Right renal cortex interstitium (tissue), 3 donors: ENCODE results near the gene SLC6A11. TPM values are rescaled to one million over a fixed set of nuclear protein-coding genes. Genes with fewer than 3 reads are reported as not detected.

Experiments used
- DNase-seq, 3 donors: peaks; one replicate each; pipeline ENCODE4 v3.0.0-alpha.2; 2013; ENCODE audit warnings: low read depth in 3 of 3, low spot score in 2 of 3
- polyA plus RNA-seq, 3 donors: library from polyadenylated mRNA; unstranded; fragments of 120-200 nt; gene quantifications; one replicate each; pipeline ENCODE4 v1.2.1, GENCODE V29; 2013; ENCODE audit not compliant: insufficient read length in 3 of 3

Gene SLC6A11
- polyA plus RNA-seq, 3 donors: 0.06 to 0.08 (median 0.08) TPM

DNA sequence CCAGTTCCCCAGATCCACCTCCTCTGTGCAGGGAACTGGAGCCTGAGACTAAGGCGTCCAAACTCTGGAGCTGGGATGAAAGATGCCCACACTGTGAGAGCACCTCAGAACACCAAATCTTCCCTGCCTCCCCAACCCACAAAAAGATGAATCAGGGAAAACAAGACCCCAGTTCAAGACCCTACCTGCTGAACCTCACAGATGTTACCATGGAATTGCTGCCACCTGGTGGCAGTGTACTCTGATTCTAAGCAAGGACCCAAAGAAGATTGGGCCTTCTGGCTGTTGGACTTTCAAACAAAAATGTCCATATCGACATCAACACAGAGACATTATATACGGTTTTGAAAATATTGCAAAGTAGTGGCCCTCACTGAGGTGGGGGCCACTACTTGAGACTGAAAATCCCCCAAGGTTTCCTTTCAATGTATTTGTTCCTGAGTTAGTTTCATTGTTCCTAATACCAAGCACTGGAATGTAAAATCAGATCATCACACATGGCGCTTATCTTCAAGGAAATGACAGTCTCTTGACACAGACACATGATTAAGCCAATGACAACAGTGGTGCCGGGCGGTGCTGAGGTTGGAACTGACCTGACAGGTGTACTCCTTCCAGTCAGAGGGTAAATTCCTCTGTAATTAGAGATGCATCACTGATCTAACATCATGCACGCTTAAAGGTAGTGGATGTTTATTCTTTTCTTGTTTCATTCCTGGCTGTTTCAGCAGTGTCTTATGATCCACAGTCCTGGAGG is 67.6 kb downstream of the SLC6A11 start:
- DNase-seq: no peak

DNA sequence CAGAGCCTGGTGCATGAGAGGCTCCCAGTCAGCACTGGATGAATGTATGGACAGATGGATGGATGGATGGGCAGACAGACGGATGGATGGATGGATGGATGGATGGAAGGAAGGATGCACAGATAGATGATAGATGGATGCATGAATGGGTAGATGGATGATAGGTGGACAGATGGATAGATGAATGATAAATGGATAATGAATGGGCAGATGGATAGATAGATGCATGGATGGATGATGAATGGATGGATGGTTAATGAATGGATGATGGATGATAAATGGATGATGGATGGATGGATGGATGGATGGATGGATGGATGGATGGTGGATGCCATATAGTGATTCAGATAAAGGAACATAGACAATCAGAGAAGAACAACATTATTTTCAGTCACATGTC is 71.0 kb downstream of the SLC6A11 start:
- no peak for DNase-seq

DNA sequence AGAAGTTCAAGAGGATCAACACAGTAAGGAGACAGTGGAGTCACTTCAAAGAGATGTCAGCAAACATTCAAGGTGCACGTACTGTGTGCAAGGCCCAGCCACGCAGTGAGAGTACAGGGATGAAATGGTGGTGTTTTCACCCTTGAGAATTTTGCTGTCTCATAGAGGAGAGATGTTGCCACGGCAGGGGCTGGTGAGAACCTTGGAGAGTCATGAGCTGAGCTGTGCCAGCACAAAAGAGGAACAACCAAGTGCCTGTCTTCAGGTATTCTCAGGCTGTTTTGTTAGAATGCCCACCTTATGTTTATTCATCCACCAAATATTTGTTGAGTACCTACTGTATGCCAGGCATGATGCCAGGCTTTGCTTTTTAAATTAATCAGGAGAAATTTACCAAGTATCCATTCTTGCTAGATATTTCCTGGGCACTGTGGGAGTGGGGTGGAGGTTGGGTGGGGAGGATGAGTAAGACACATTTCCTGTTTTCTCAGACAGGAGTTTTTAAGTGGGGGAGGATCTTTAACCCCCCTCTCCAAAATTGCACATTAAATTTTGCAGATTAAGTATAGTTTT is 72.6 kb downstream of the SLC6A11 start:
- DNase-seq: no peak

DNA sequence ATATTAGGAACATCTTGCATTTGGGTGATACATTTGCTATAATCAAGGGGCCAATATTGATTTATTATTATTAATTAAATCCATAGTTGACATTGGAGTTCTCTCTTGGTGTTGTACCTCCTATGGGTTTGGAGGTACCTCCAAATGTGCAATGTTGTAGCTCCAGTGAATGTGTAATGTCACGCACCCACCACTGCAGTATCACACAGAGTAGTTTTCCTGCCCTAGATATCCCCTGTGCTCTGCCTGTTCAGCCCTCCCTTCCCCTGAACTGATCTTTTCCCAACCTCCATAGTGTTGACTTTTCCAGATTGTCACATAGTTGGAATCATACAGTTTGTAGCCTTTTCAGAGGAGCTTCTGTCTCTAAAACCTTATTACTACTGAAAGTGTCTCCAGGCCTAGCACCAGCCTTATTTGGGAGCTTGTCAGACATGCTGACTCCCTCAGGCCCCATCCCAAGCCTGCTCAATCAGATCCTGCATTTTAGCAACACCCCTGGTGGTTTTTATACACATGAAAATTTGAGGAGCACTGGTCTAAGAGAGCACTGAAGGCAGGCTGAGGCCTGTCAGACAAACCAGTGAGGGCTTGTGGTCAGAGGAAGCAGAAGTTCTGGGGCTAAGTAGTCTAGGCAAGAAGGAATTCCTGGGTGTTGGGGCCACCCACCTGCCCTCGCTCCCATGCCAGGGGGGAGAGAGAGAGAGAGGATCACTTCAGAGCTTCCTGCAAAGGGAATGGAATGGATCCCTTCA is 73.4 kb downstream of the SLC6A11 start:
- no peak for DNase-seq

DNA sequence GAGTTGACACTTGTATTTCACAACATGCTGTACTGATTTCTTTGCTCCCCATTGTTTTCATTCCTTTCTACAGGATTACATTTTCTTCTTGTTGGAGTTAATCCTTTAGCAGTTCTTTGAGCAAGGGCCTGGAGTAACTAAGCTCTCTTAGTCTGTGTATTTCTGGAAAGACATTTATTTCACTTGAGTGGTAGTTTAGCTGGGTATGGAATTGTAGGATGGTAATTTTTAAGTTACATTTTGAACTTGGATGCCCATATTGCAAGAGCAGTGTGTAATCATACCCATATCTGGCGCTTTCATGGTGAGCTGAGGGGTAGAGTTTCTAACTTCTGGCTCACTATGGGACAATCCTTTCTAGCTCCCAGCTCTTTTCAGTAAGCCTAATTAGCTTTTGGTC is 74.6 kb downstream of the SLC6A11 start:
- DNase-seq: no peak

DNA sequence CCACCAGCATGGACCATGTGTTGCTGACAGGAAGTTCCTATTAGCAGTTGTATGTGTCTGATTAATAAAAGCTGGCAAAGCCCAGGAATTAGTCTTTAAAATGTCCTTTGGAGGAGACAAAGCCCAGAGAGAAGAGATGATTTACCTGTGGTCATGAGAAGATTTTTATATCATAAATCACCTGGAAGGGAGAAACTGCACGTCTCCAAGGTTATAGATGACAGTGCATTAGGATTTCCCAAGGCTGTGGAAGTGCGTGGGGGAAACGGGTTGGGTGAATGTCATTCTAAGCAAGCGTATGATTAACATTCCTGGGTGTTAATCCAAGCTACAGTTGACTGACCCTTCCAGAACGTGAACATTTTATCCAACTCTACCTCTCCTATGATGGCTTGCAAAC is 76.6 kb downstream of the SLC6A11 start:
- no peak for DNase-seq

DNA sequence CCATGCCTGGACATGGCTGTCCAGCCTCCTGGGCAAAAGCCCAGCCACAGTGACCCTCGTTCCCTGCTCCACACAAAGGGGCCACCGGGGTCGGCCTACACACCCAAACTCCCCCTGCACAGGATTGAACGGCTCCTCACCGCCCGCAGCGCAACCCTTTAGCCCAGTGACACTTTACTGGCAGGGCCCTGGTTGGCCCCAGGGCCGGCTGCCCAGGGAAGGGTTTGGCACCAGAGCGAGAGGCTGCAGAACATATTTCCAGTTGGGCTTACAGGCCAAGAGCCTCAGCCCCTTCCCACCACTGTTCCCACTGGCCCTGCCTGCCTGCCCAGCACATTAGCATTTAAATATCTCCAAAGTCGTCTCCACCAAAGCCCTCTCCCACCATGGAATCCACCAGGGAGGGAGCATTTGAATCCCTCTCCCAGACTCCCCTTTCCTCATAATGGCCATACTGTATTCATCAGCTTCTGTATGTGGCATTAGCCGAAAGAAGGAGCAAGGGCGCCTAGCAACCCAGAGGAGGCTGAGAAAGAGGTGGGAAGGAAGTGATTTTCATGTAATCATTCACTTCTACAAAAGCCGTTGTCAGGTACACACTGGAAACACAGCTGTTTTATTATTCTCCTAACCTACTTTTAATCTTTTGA is 85.4 kb downstream of the SLC6A11 start:
- no peak for DNase-seq

DNA sequence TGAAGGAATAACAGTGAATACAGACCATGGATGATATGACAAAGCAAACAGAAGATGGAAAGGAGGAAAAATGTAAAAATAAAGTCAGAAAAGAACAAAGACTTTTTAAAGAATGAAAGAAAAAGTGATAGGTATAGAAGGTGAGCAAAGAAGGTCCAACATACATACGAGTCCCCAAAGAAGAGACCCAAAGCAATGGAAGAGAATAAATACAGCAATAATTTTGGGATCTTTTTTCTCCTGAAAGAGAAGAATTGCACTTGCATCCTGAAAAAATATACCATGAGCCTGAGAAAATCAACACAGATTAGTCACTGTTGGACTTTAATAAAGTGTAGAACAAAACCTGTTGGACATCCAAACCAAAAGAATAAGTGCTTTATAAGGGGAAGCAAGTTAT is 91.2 kb downstream of the SLC6A11 start:
- no peak for DNase-seq

DNA sequence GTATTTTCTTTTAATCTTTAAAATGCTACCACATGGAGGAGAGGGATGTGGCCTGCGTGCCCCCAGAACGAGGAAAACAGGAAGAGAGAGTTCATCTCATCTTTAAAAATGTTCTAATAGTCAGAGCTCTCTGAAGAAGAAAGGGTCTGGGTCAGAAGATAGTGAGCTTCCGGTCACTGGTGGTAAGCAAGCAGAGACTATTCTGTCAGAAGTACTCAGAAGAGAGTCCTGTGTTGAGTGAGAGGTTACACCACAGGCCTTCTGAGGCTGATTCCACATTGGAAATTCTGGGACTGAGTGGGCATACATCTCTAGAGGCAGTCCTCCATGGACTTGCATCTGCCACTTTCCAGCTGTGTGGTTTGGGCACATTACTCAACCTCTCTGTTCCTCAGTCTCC is 94.3 kb downstream of the SLC6A11 start:
- no peak for DNase-seq

DNA sequence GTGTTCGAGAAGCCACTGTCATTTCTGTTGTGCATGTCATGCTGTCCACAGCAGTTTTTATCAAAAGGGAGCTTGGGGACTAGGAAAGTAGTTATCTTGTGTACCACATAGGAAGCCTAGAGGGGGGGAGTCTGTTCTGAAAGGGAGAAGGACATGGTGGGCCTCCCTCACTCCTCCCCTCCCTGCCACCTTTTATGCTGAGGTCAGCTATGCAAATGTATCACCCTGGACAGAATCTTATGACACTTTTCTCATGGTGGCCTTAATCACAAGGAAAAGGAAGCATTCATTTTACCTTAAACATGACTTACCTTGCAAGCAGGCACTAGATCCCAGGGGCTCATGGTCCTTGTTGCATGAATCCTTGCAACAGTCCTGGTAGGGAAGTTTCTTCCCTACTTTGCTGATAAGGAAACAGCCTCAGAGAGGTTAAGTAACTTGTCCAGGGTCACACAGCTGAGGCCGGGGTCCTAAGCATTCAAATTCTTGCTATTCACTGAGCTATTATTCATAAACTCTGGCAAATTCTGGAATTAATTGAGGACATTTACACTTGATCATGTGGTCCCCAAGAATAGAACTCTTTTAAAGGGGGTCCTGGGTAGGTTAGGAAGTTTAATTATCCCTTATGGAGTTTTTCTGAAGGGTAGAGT is 95.4 kb downstream of the SLC6A11 start:
- DNase-seq: no peak

DNA sequence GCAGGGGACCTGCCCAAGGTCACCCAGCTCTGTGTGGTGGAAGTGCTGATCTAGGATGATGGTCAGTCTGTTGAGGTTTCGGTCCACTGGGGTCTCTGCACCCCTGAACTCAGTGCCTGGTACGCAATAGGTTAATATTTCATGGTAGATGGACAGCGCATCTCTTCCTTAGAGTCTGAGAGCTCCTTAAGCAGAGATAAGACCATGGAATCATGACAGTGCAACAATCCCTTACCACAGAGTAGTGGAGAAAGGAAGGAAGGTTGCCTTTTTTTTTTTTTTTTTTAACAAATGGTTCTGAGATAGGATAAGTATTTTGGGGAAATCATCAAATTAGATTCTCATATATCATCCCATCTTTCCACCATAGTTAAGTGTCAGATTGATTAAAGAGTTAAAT is 96.8 kb downstream of the SLC6A11 start:
- no peak for DNase-seq

DNA sequence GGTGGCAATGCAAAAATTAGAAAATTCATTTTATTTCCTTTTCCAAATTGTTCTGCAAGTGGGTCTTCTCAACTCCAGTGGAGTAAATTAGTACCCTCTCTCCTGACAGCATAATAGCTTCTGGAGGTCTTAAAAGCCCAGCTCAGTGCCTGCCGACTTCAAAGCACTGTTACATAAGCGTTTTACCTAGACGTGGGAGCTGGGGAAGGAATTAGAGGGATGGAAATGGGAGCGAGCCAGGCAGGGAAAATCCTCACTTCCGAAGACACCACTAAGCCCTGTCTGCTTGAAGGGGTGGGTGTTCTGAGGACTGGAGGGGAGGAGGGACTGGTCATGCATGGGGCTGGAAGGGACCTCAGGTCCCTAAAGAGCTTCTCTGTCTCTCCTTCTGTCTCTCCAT is 99.3 kb downstream of the SLC6A11 start:
- no peak for DNase-seq

DNA sequence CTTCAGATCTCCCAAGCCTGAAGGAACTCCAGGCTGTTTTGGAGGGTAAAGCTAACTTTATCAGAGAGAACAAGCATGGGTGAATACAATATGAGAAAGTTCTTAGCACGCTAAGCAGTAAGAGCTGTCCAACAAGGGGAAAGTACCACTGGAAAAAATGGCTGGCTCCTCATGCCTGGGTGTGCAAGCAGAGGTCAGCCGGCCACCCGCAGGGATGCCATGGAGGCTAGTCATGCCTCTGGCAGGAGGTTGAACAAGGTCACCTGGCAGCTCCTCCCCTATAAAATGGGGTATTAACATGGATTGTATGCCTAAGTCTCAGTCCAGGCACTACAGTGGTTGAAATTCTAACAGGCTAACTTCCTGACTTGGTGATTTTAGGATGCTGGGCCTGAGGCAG is 101.1 kb downstream of the SLC6A11 start:
- no peak for DNase-seq

DNA sequence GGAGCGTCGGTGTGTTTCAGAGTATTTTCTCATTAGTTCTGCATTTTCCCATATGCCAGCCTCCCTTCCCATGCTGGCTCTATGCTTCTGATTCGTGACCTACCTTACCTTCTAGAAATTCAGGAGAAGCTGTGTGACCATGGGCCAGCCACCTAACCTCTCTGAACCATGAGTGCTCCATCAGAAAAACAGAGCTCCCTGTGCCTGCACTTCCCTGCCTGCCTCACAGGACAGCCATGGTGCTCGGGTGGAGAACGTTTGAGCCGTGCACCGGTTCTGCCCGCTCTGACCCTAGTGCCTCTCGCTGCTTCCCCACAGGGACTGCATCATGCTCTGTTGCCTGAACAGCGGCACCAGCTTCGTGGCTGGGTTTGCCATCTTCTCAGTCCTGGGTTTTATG is 102.0 kb downstream of the SLC6A11 start:
- no peak for DNase-seq

DNA sequence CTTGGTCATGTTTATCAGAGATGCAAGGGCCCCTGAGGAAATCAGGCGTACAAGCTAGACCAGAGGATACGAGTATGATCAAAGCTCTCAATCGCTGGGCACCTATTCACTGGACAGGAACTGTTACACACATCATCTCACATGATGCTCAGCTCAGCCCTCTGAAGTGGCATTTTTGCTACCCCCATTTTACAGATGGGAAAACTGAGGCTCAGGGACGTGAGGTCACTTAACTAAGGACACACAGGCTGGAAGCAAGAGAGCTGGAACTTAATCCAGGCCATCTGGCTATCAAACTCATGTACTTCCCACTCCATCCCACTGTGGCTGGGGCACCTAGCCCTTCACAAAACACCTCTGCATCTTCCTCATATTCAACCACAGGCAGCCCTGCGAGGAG is 103.6 kb downstream of the SLC6A11 start:
- DNase-seq: no peak

DNA sequence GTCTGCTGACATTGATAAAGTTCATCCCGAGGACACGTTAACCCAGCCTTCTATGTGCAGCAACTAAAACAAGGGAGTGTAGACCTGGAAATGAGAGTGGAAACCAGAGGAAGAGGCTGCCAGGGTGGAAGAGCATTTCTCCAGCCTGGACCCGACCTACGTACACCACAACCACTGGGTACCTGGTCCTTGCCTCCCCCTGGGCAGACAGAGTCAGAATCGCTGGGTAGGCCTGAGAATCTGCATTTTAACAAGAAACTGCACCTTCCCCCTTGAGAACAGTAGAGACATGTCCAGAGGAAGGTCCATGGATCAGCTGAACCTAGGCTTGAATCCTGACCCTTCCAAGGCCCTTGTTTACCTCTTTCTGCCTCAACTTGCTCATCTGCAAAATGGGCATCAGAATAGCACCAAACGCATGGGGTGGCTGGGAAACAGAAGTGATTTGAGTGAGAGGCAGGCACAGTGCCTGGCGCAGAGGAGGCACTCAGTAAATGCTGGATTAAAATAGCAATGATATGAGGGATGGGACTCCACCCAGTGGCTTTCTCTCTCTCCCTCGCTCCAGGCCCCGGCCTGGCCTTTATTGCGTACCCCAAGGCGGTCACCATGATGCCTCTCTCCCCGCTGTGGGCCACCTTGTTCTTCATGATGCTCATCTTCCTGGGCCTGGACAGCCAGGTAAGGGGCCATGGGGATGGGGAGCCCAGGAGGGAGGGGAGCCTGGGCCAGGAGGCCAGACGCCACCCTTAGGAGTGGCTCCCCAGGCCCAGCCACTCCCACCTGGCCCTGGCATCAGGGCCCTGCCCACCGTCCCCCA is 109.6 kb downstream of the SLC6A11 start:
- DNase-seq: no peak

DNA sequence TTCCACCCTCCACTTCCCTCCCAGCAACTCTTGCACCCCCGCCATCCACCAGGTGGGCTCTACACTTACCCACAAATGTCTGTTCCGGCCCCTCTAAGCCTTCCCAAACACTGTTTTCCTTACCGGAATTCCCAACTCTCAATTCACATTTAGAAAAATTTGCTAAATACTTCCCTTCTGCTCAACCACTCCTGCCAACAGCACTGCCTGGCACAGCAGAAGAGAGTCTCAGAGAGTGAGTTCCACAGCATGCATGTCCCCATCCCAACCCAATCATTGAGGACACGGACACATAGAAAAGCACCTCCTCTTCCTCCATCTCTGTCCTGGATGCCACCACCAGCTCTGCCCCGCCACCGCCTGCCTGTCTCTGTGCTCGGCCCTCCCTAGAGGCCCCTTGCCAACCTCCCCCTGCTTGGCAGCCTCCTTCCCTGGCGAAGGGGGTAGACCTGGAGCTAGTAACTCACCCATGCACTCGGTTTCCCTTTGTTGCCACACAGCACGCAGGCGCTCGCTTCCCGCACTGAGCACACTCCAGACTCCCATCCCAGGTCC is 110.3 kb downstream of the SLC6A11 start:
- no peak for DNase-seq

DNA sequence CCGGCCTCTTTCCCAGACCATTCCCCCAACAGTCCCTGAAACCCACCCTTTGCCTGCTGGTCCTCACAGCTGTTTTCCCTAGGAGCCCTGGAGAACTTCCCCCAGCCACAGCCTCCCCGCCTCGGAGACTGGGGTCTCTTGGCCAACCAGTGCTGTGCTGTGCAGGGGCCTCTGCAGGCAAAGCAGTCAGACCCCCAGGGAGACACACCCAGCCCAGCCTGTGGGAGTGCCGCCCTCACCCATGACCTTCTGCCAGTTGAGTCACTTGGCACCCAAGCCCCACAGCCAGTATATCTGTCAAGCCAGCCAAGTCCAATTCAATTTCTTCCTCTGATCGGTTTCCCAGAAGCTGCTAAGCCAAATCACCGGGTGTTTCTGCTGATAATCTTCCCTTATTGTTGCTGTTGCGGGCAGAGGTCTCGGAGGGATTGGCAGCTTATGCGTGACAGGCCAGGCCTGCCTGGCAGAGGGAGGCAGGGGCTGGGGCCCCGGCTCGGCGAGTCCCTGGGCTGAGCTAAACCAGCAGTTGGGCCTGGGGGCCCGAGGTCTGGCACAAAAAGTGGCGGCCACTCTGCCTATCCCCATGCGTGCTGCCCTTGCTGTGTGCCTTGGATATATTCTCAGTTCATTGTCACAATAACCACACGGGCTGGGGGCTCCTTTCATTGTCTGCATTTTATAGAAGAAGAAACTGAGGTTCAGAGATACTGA is 110.9 kb downstream of the SLC6A11 start:
- DNase-seq: no peak

DNA sequence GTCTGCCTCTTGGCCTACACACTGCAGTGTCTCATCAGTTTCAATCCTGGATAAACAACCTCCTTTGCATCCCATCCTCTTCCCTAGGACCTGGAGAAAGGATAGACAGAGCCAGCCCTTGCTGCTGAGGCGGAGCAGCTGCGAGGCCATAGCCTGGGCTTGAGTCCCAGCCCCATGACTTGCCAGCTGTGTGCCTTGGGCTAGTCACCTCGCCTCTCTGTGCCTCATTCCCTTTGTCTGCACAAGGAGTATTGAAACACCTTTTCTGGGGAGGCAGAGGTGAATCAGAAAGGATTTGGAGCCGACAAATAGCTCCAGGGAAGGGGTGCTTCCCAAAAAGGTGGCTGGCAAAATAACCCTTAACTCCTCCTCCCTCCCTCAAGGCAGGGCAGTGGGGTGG is 111.5 kb downstream of the SLC6A11 start:
- DNase-seq: no peak
